GM12878 (cell line): ENCODE measurements around the gene CCDC12. TPM values are rescaled to one million over a fixed set of nuclear protein-coding genes. Genes with fewer than 3 reads are reported as not detected.

Experiments used
- ATAC-seq: fragments of 200-7000 bp; cut with Tn5 transposase; 3 replicates; pipeline ENCODE4 v1.9.1; 2020; ENCODE audit warnings: mild to moderate bottlenecking, moderate library complexity
- BruUV-seq: library from RNA; stranded (reverse); fragments of 400-500 nt; replicated peaks from 2 replicates; lab custom pipeline; 2021; lab: Mats Ljungman, UMichigan
- CTCF ChIA-PET: fragments of 300-600 bp; sonication (Branson Sonifier 250); formaldehyde crosslinking; extraction: SDS; loops from one replicate; lab custom pipeline; 2021; ENCODE audit warnings: inconsistent platforms; lab: Yijun Ruan, JAX
- POLR2A ChIA-PET: fragments of 350-600 bp; formaldehyde crosslinking; extraction: SDS; loops from one replicate; lab custom pipeline; 2021; ENCODE audit warnings: inconsistent platforms; lab: Charles Lee
- RAD21 ChIA-PET: fragments of 300-600 bp; sonication (Branson Sonifier 250); formaldehyde crosslinking; loops from one replicate; lab custom pipeline; 2023; ENCODE audit warnings: antibody characterized with exemption; ENCODE audit not compliant: unreplicated experiment; lab: Charles Lee
- SMC1A ChIA-PET: fragments of 300-600 bp; sonication (Branson Sonifier 250); formaldehyde crosslinking; loops from one replicate; lab custom pipeline; 2023; ENCODE audit not compliant: unreplicated experiment, uncharacterized antibody; lab: Charles Lee
- DNase-seq: peaks from one replicate; pipeline ENCODE4 v3.0.0-alpha.2; 2011; ENCODE audit warnings: low read depth, low spot score
- FAIRE-seq: peaks from 3 replicates; lab custom pipeline; 2011; peaks lifted over from hg19 to GRCh38; lab: Jason Lieb, UNC
- H2AFZ ChIP-seq: 2 replicates; pipeline ENCODE4 v1.6.0; 2011; ENCODE audit warnings: low read depth, low read length, control low read depth; ENCODE audit not compliant: control insufficient read depth
- H3K27ac ChIP-seq: 2 replicates; pipeline ENCODE4 v1.5.1; 2011; ENCODE audit warnings: control low read depth; ENCODE audit not compliant: control insufficient read depth, insufficient read depth
- H3K27me3 ChIP-seq, 2 experiments: replicated peaks in 1 of 2; 2 replicates each; pipeline versions ENCODE4 v1.6.0 to v1.6.1; 2011; ENCODE audit warnings: low read length in 1 of 2; ENCODE audit not compliant: control insufficient read depth in 2 of 2, insufficient read depth in 2 of 2
- H3K36me3 ChIP-seq, 2 experiments: 2 replicates each; pipeline ENCODE4 v1.5.1; 2011; ENCODE audit warnings: low read length in 1 of 2; ENCODE audit not compliant: control insufficient read depth in 2 of 2, insufficient read depth in 2 of 2
- H3K4me1 ChIP-seq: 2 replicates; pipeline ENCODE4 v1.6.1; 2011; ENCODE audit warnings: mild to moderate bottlenecking, low read length, moderate library complexity, mixed read lengths; ENCODE audit not compliant: control insufficient read depth, insufficient read depth
- H3K4me2 ChIP-seq: 2 replicates; pipeline ENCODE4 v1.6.0; 2011; ENCODE audit warnings: control low read depth; ENCODE audit not compliant: control insufficient read depth, insufficient read depth
- H3K4me3 ChIP-seq: fragments of 200-600 bp; sonication (generic); 2 replicates; pipeline ENCODE4 v1.5.1; 2016
- H3K79me2 ChIP-seq: 2 replicates; pipeline ENCODE4 v1.6.0; 2011; ENCODE audit warnings: low read length; ENCODE audit not compliant: control insufficient read depth, insufficient read depth
- H3K9ac ChIP-seq: 2 replicates; pipeline ENCODE4 v1.8.0; 2011; ENCODE audit warnings: low read length, control low read depth, mixed read lengths; ENCODE audit not compliant: control insufficient read depth, insufficient read depth
- H3K9me3 ChIP-seq: replicated peaks from 3 replicates; pipeline ENCODE4 v1.5.1; 2011; ENCODE audit warnings: mild to moderate bottlenecking, low read length; ENCODE audit not compliant: control insufficient read depth, insufficient read depth
- H4K20me1 ChIP-seq: 2 replicates; pipeline ENCODE4 v1.6.0; 2011; ENCODE audit not compliant: control insufficient read depth, insufficient read depth
- ATF7 ChIP-seq: fragments of 450-650 bp; IDR thresholded peaks from 2 replicates; pipeline ENCODE4 v1.6.1; 2016; ENCODE audit warnings: low read depth, mild to moderate bottlenecking
- CBFB ChIP-seq: IDR thresholded peaks from 2 replicates; pipeline ENCODE4 v1.6.1; 2016; ENCODE audit warnings: antibody characterized with exemption, low read depth
- CBX5 ChIP-seq: sonication (generic); IDR thresholded peaks from 2 replicates; pipeline ENCODE4 v1.6.1; 2016; ENCODE audit warnings: low read depth, moderate library complexity, mild to moderate bottlenecking, inconsistent platforms
- EP300 ChIP-seq, 2 experiments: fragments of 150-350 bp in 1 of 2; IDR thresholded peaks; 2 replicates each; pipeline ENCODE4 v1.6.1; 2011 to 2012; ENCODE audit warnings: low read depth in 2 of 2, low read length in 2 of 2, borderline replicate concordance in 1 of 2, improper control_type of control experiment in 1 of 2, inconsistent platforms in 1 of 2; ENCODE audit not compliant: control insufficient read depth in 1 of 2
- NFIC ChIP-seq: IDR thresholded peaks from 2 replicates; pipeline ENCODE4 v1.6.1; 2012; ENCODE audit warnings: low read depth, mild to moderate bottlenecking, inconsistent platforms, low read length, moderate library complexity
- PAX8 ChIP-seq: fragments of 450-650 bp; IDR thresholded peaks from 2 replicates; pipeline ENCODE4 v1.6.1; 2017; ENCODE audit warnings: mild to moderate bottlenecking, moderate library complexity
- POU2F2 ChIP-seq: IDR thresholded peaks from 3 replicates; pipeline ENCODE4 v1.6.1; 2011; ENCODE audit warnings: low read depth, mild to moderate bottlenecking, low read length, borderline replicate concordance
- RBBP5 ChIP-seq: fragments of 200-600 bp; sonication (generic); conservative IDR thresholded peaks from 2 replicates; pipeline ENCODE4 v1.6.1; 2016
- SIX5 ChIP-seq: IDR thresholded peaks from 2 replicates; pipeline ENCODE4 v1.6.1; 2011; ENCODE audit warnings: mild to moderate bottlenecking, low read depth, low read length, moderate library complexity; ENCODE audit not compliant: severe bottlenecking
- SREBF2 ChIP-seq: IDR thresholded peaks from 2 replicates; pipeline ENCODE4 v1.6.1; 2012; ENCODE audit warnings: mild to moderate bottlenecking, low read length
- ZNF207 ChIP-seq: fragments of 450-650 bp; IDR thresholded peaks from 2 replicates; pipeline ENCODE4 v1.6.1; 2014; ENCODE audit warnings: antibody characterized with exemption, mild to moderate bottlenecking, borderline replicate concordance
- WGBS: methylation state at CpG from one replicate; pipeline ENCODE4 v1.1.6; 2016; ENCODE audit warnings: low lambda C conversion rate; ENCODE audit not compliant: insufficient replicate concordance, insufficient coverage; ENCODE audit errors: missing lambda C conversion rate; 5-methylcytosine and 5-hydroxymethylcytosine counted together
- in situ Hi-C: fragments of 300-500 bp; cut with MboI; formaldehyde crosslinking; loops from 9 replicates; pipeline ENCODE4 v1.14.3; 2018; ENCODE audit warnings: mixed read lengths
- intact Hi-C: fragments of 100-400 bp; cut with micrococcal nuclease; formaldehyde crosslinking; loops from one replicate; pipeline ENCODE4 v1.14.2; 2022; ENCODE audit not compliant: unreplicated experiment
- polyA plus RNA-seq, 11 experiments: library from polyadenylated mRNA; depleted of rRNA in 4 of 11; unstranded in 6 of 11; stranded (reverse) in 5 of 11; fragments of >200 nt; fragmentation: Nextera tagmentation in 4 of 11; fragmentation: Illumina TruSeq in 1 of 11; extraction: Ambion mirVana in 4 of 11; extraction: Trizol in 1 of 11; gene quantifications; 1 replicate in 1 of 11; 2 replicates in 10 of 11; pipeline versions ENCODE4 v1.2.1 to v1.2.3, GENCODE V29; 2011 to 2016; ENCODE audit warnings: inconsistent platforms in 2 of 11, missing spikeins in 2 of 11, low read depth in 1 of 11
- total RNA-seq, 4 experiments: library from RNA; depleted of rRNA in 3 of 4; stranded (reverse); fragments of >200 nt in 3 of 4; fragmentation: Illumina TruSeq in 1 of 4; extraction: Trizol in 1 of 4; gene quantifications; 2 replicates each; pipeline versions ENCODE4 v1.2.1 to v1.2.3, GENCODE V29; 2013 to 2021

The CCDC12 gene
- total and polyA plus RNA-seq, 10 of the 15 experiments (the other 5 are each of a cell fraction or from before 2014, with no cell fraction given): 9.2 to 91.4 (median 61.3) TPM

DNA sequence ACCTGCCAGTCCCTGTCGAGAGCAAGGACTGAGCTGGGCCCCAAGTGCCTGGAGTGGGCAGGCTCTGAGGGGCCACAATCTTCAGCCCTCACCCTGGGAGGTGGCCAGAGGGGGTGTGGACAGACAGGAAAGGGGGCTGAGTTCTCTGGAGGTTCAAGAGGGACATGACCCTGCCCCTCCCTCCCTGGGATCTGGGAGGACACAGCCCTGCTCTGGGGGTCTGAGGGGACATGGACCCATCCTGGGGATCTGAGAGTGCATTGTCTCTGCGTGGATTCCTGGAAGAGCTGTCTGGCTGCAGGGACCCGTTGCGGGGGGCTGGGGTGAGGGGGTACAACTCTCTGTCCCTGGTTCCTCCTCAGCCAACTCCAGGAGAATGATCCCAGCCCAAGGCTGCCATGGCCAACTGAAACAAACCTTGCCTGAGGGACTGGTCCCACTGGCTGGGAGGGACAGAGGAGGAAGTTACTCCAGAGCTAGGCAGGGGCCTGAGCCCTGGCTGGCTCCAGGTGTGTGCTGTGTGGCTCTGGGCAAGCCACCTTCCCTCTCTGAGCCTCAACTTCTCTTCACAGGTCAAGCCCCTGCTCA is 70.0 kb downstream of the CCDC12 start:
- CTCF ChIA-PET: interaction anchor here (1.4 kb wide), 1 partner anchor 11 kb away, joined by 3 read pairs; no protein-coding TSS in a partner anchor
- TF ChIP-seq PAX8 (no peak), POU2F2 (no peak), SIX5 (no peak), ZNF207 (no peak), RBBP5 (no peak), ATF7 (no peak), EP300 (IDR thresholded peaks at IDR 0.05; ENCODE audit: borderline replicate concordance in 1 of 2, control insufficient read depth in 1 of 2, low read depth in 2 of 2, low read length in 2 of 2) (no peak), SREBF2 (no peak), CBFB (no peak), CBX5 (no peak), NFIC (no peak)
- DNase-seq (no peak), ATAC-seq (no peak), FAIRE-seq (no peak)
- Histone ChIP-seq H3K9ac (no peak overlapping the region), H3K9me3 (no peaks in the 10 kb centered on the region), H3K4me1 (peaks cover 5% of the 10 kb centered on the region), H4K20me1 (no peaks in the 10 kb centered on the region), H3K27me3 (no peaks in the 10 kb centered on the region), H3K36me3 (no peaks in the 10 kb centered on the region), H3K27ac (no peak overlapping the region), H3K4me3 (no peak overlapping the region), H3K79me2 (no peaks in the 10 kb centered on the region), H2AFZ (no peak overlapping the region), H3K4me2 (no peak overlapping the region)
- in situ Hi-C loops (no loop called here), intact Hi-C loops (no loop called here)
- BruUV-seq: no TSS peak
- POLR2A ChIA-PET: no interaction called here
- RAD21 ChIA-PET: no interaction called here
- SMC1A ChIA-PET: no interaction called here
- 23% methylated on average over 4 of the region's 4 CpGs for WGBS
